Measurements from ENCODE around the gene AUTS2.
A peak's percentile ranks its signal among the peaks of the same experiment; 100 is the strongest.
"Not testable (repeated sequence)": the region's sequence is repeated elsewhere in the genome, so short reads cannot be mapped to it uniquely, and the experiment has no call there.

The AUTS2 gene

GRCh38 chr7:70217571-70217970 lies 619.3 kb downstream of the AUTS2 start:
- no peak for DNase-seq

- no peak for DNase-seq
Observed at GRCh38 chr7:70218006-70218405, 619.7 kb downstream of the AUTS2 start.

GRCh38 chr7:70219061-70219460 lies 620.8 kb downstream of the AUTS2 start:
- no peak for DNase-seq

- DNase-seq = no peak
Observed at GRCh38 chr7:70229242-70229641, 631.0 kb downstream of the AUTS2 start.

GRCh38 chr7:70230761-70231160 lies 632.5 kb downstream of the AUTS2 start:
- no peak for DNase-seq

GRCh38 chr7:70233776-70234175 lies 635.5 kb downstream of the AUTS2 start:
- no peak for DNase-seq

GRCh38 chr7:70237256-70237655 lies 639.0 kb downstream of the AUTS2 start:
- peak; percentile 86 for DNase-seq

GRCh38 chr7:70237831-70238575 lies 639.7 kb downstream of the AUTS2 start:
- DNase-seq = peak; percentile 93

GRCh38 chr7:70239918-70240317 lies 641.6 kb downstream of the AUTS2 start:
- peak; percentile 92 for DNase-seq

- no peak for DNase-seq
Observed at GRCh38 chr7:70240873-70241272, 642.6 kb downstream of the AUTS2 start.

- DNase-seq = no peak
Observed at GRCh38 chr7:70241536-70242175, 643.4 kb downstream of the AUTS2 start.

- DNase-seq = no peak
Observed at GRCh38 chr7:70242826-70243225, 644.6 kb downstream of the AUTS2 start.

GRCh38 chr7:70243443-70243842 lies 645.2 kb downstream of the AUTS2 start:
- DNase-seq = no peak

GRCh38 chr7:70257921-70258320 lies 659.6 kb downstream of the AUTS2 start:
- no peak for DNase-seq

GRCh38 chr7:70259502-70259901 lies 661.2 kb downstream of the AUTS2 start:
- DNase-seq = no peak

- no peak for DNase-seq
Observed at GRCh38 chr7:70263471-70264255, 665.4 kb downstream of the AUTS2 start.

- no peak for DNase-seq
Observed at GRCh38 chr7:70266186-70266585, 667.9 kb downstream of the AUTS2 start.

- DNase-seq = peak; percentile 84
Observed at GRCh38 chr7:70267381-70268120, 669.3 kb downstream of the AUTS2 start.

GRCh38 chr7:70268179-70268578 lies 669.9 kb downstream of the AUTS2 start:
- no peak for DNase-seq

- DNase-seq = no peak
Observed at GRCh38 chr7:70270149-70270548, 671.9 kb downstream of the AUTS2 start.

- peak; percentile 93 for DNase-seq
Observed at GRCh38 chr7:70271617-70272081, 673.4 kb downstream of the AUTS2 start.

- DNase-seq = not testable (repeated sequence)
Observed at GRCh38 chr7:70275570-70275969, 677.3 kb downstream of the AUTS2 start.

- no peak for DNase-seq
Observed at GRCh38 chr7:70285187-70285586, 686.9 kb downstream of the AUTS2 start.

All from NCI-H82 (cell line).